Measurements from ENCODE around the gene REG1B.
"Not testable (repeated sequence)": the region's sequence is repeated elsewhere in the genome, so short reads cannot be mapped to it uniquely, and the experiment has no call there.

Gene REG1B

GRCh38 chr2:79083597-79084251 is 4.1 kb downstream of the REG1B start:
- DNase-seq: no peak

- no peak for DNase-seq
Observed at GRCh38 chr2:79082987-79083386, 4.8 kb downstream of the REG1B start.

GRCh38 chr2:79071078-79071477 is 16.7 kb downstream of the REG1B start:
- DNase-seq: no peak

- no peak for DNase-seq
Observed at GRCh38 chr2:79065201-79065600, 22.6 kb downstream of the REG1B start.

- DNase-seq: not testable (repeated sequence)
Observed at GRCh38 chr2:79054769-79055168, 33.0 kb downstream of the REG1B start.

- not testable (repeated sequence) for DNase-seq
Observed at GRCh38 chr2:79053486-79053885, 34.3 kb downstream of the REG1B start.

GRCh38 chr2:79041032-79041448 is 46.8 kb downstream of the REG1B start:
- DNase-seq: no peak

- DNase-seq: no peak
Observed at GRCh38 chr2:79039944-79040343, 47.8 kb downstream of the REG1B start.
